Neutrophil (primary cell): ENCODE results near the gene GPR15LG.

Source experiments
- H3K27ac ChIP-seq: fragments of 200-600 bp; sonication (generic); 2 replicates; pipeline ENCODE4 v1.5.1; 2016; ENCODE audit warnings: mild to moderate bottlenecking, moderate library complexity
- H3K27me3 ChIP-seq: fragments of 200-600 bp; sonication (generic); 2 replicates; pipeline ENCODE4 v1.6.0; 2016; ENCODE audit warnings: mild to moderate bottlenecking
- H3K36me3 ChIP-seq: fragments of 200-600 bp; sonication (generic); 2 replicates; pipeline ENCODE4 v1.5.1; 2017
- H3K4me1 ChIP-seq, 2 experiments: fragments of 200-600 bp in 1 of 2; sonication (generic) in 1 of 2; 1 replicate in 1 of 2; 2 replicates in 1 of 2; pipeline versions ENCODE4 v1.5.1 to v1.6.1; 2013 to 2016; ENCODE audit warnings: low read depth in 1 of 2, low read length in 1 of 2, mild to moderate bottlenecking in 1 of 2, moderate library complexity in 1 of 2; ENCODE audit not compliant: control insufficient read depth in 1 of 2, insufficient read depth in 1 of 2
- H3K4me3 ChIP-seq, 2 experiments: fragments of 200-600 bp in 1 of 2; sonication (generic) in 1 of 2; 1 replicate in 1 of 2; 2 replicates in 1 of 2; pipeline ENCODE4 v1.5.1; 2013 to 2016; ENCODE audit warnings: low read depth in 1 of 2, low read length in 1 of 2, mild to moderate bottlenecking in 1 of 2, moderate library complexity in 1 of 2
- H3K9me3 ChIP-seq: fragments of 200-600 bp; sonication (generic); 2 replicates; pipeline ENCODE4 v1.5.1; 2016
- CTCF ChIP-seq: fragments of 200-600 bp; sonication (generic); IDR thresholded peaks from 2 replicates; pipeline ENCODE4 v1.5.1; 2016; ENCODE audit warnings: antibody characterized with exemption

The GPR15LG gene

GRCh38 chr10:84193846-84194423 is 20.3 kb downstream of the GPR15LG start:
- peaks cover 97% of the 10 kb centered on the region for H3K27me3 ChIP-seq
- H3K4me1 ChIP-seq = peaks cover 0 to 9% of the 10 kb centered on the region in 2 experiments
- TF ChIP-seq CTCF = no peak
- no peaks in the 10 kb centered on the region for H3K36me3 ChIP-seq
- no peaks in the 10 kb centered on the region for H3K9me3 ChIP-seq
- H3K4me3 ChIP-seq = peak overlapping the region in 1 of 2 experiments; percentile 40
- no peak overlapping the region for H3K27ac ChIP-seq

DNA sequence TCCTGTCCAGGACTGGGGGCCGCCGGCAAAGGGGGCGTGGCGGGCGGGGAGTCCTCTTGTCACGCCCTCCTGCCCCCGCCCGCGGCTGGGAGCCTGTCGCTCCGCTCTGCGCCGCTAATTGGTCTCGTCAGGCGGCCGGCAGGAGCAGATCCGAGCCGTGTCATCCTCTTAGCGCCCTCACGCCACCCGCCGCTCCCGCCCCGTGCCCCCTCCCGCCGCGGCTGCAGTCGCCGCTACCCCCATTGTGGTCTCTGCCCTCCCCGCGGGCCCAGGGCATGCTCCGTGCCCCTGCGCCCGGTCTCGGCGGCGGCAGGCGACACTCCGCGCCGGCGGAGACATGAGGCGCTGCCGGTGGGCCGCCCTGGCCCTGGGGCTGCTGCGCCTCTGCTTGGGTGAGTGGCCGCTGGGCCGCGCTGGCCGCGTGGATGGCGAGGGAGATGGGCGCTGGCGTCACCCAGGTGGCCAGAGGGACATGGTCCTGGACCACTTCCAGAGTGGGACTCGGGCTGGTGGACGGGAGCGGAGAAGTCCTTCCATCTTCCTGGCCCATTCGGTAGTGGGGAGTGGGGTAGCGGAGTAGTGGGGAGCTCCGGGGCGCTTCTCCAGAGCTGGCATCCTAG is 20.9 kb downstream of the GPR15LG start, which contains the start of gene CDHR1:
Gene CDHR1, plus strand, starts transcription at position 114 of the 620 bp plus-strand sequence. Its CDS starts 224 bp downstream, at position 338.
- Histone ChIP-seq H3K36me3 (no peaks in the 10 kb centered on the region), H3K9me3 (no peaks in the 10 kb centered on the region), H3K27ac (no peak within 1 kb of the TSS), H3K27me3 (peaks cover 94% of the 10 kb centered on the region), H3K4me1 (peaks cover 0 to 9% of the 10 kb centered on the region in 2 experiments), H3K4me3 (peak within 1 kb of the TSS in 1 of 2 experiments; percentile 40)
- TF ChIP-seq CTCF = no peak

DNA sequence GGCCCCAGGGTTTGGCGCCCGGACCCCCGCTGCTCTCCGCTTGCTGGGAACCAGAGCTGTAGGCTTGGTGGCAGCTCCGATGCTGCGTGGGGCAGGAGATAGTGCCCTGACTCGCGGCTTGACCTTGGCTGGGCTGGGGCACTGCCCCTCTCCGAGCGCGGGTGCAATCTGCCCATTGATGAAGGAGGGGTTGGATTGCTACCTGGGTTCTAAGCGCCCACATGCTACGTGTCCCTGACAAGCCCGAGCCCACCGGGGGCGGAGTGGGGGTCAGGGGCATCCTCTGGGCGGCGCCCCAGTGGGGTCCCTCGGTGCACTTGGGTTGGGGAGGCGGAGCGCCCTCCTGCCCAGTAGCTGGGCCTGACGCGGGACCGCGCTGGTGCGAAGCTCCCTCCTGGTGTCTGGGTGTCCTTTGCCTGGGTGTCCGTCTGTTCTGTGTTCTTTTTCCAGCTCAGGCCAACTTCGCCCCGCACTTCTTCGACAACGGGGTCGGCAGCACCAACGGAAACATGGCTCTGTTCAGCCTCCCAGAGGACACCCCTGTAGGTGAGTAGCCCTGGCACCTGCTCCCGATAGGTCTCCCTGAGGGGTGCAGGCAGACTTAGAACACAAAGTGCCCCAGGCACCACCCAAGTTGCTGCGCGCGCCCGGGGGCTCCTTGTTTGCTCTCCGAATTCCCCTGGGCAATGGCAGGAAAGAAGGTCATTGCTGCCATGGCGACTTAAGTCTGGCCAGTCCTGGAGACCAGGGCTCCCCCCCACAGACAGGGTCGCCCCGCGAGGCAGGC is 21.6 kb downstream of the GPR15LG start:
- TF ChIP-seq CTCF = no peak
- H3K27ac ChIP-seq = no peak overlapping the region

DNA sequence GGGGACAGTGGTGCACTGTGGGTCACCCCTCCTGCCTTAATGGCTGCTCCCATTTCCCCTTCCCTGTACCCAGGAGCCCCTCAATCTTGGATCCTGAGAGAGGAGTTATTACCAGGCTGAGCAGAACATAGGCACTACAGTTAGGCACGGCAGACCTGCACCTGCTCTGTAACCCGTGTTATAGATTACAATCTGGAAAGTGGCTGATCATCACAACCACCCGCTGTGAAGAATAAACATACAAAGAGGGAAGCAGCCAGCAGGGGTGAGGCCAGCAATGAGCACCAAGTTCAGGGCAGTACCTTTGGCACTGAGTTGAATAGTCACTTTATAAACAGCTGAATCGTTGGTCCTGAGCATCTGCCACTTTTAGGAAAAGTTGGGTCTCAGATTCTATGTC is 22.5 kb downstream of the GPR15LG start:
- no peak overlapping the region for H3K27ac ChIP-seq
- no peaks in the 10 kb centered on the region for H3K36me3 ChIP-seq
- TF ChIP-seq CTCF = no peak
- no peaks in the 10 kb centered on the region for H3K9me3 ChIP-seq
- peaks cover 94% of the 10 kb centered on the region for H3K27me3 ChIP-seq
- peaks cover 0 to 9% of the 10 kb centered on the region in 2 experiments for H3K4me1 ChIP-seq
- H3K4me3 ChIP-seq = no peak overlapping the region

More for the DNA sequence above, 21.6 kb downstream of the GPR15LG start:
- H3K4me3 ChIP-seq = no peak overlapping the region
- H3K9me3 ChIP-seq = no peaks in the 10 kb centered on the region
- no peaks in the 10 kb centered on the region for H3K36me3 ChIP-seq
- peaks cover 94% of the 10 kb centered on the region for H3K27me3 ChIP-seq
- H3K4me1 ChIP-seq = peaks cover 0 to 9% of the 10 kb centered on the region in 2 experiments

DNA sequence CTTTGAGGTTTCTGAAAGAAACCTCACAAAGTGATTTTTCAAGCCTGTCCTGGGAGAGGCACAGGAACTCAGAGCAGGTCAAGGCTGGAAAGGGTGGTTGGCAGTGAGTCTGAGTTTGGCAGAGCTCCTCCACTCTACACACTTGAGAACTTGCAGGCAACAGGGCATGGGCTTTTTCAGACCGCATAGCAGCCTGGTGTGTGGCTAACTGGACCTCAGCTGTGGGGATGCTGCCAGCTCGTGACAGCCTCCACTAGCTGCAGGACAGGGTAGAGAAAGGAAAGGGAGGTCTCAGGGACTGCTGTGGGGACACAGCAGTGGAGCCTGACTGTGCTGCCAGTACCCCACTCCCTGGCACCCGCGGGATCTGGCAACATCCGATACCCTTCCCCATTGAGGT is 23.3 kb downstream of the GPR15LG start:
- Histone ChIP-seq H3K4me1 (peaks cover 0 to 9% of the 10 kb centered on the region in 2 experiments), H3K9me3 (no peaks in the 10 kb centered on the region), H3K36me3 (no peaks in the 10 kb centered on the region), H3K4me3 (no peak overlapping the region), H3K27me3 (peaks cover 88% of the 10 kb centered on the region), H3K27ac (no peak overlapping the region)
- no peak for TF ChIP-seq CTCF
